HepG2 (cell line): ENCODE results near the gene TRAK1. TPM values are rescaled to one million over a fixed set of nuclear protein-coding genes. Genes with fewer than 3 reads are reported as not detected.

Source experiments
- ATAC-seq: fragments of 200-7000 bp; cut with Tn5 transposase; 3 replicates; pipeline ENCODE4 v1.9.1; 2020; ENCODE audit warnings: mild to moderate bottlenecking, moderate library complexity
- BruUV-seq: library from RNA; stranded (reverse); fragments of 400-500 nt; replicated peaks from 2 replicates; lab custom pipeline; 2021; lab: Mats Ljungman, UMichigan
- CTCF ChIA-PET: fragments of 300-600 bp; formaldehyde crosslinking; extraction: SDS; loops from one replicate; lab custom pipeline; 2021; ENCODE audit warnings: low total read pairs, inconsistent platforms, low intra/inter-chr PET ratio; lab: Yijun Ruan, JAX
- POLR2A ChIA-PET: fragments of 350-600 bp; sonication (Branson Sonifier 250); formaldehyde crosslinking; loops from one replicate; lab custom pipeline; 2020; ENCODE audit warnings: antibody characterized with exemption, inconsistent platforms; lab: Yijun Ruan, JAX
- DNase-seq: peaks from one replicate; pipeline ENCODE4 v3.0.0-alpha.2; 2015; ENCODE audit warnings: low spot score
- FAIRE-seq: peaks from 3 replicates; lab custom pipeline; 2011; peaks lifted over from hg19 to GRCh38; lab: Jason Lieb, UNC
- H2AFZ ChIP-seq: one replicate; pipeline ENCODE4 v1.6.1; 2011; ENCODE audit warnings: low read length, inconsistent platforms
- H3K27ac ChIP-seq: fragments of 300-600 bp; 3 replicates; pipeline ENCODE4 v1.8.0; 2011; ENCODE audit warnings: mixed run types, mild to moderate bottlenecking, mixed read lengths, low read length, inconsistent platforms; ENCODE audit not compliant: insufficient read depth; ENCODE audit errors: extremely low read length
- H3K27me3 ChIP-seq, 2 experiments: fragments of 200-600 bp in 1 of 2; 2 replicates in 1 of 2; 3 replicates in 1 of 2; pipeline versions ENCODE4 v1.6.0 to v1.8.0; 2011; ENCODE audit warnings: low read length in 2 of 2, mild to moderate bottlenecking in 2 of 2, moderate library complexity in 2 of 2, inconsistent platforms in 1 of 2; ENCODE audit not compliant: insufficient read depth in 2 of 2, control insufficient read depth in 1 of 2
- H3K36me3 ChIP-seq, 2 experiments: fragments of 200-600 bp in 1 of 2; replicated peaks in 1 of 2; 2 replicates in 1 of 2; 3 replicates in 1 of 2; pipeline versions ENCODE4 v1.5.1 to v1.8.0; 2011; ENCODE audit warnings: low read length in 2 of 2, inconsistent platforms in 1 of 2; ENCODE audit not compliant: insufficient read depth in 2 of 2, control insufficient read depth in 1 of 2
- H3K4me1 ChIP-seq: 2 replicates; pipeline ENCODE4 v1.5.1; 2012; ENCODE audit warnings: low read length, inconsistent platforms; ENCODE audit not compliant: insufficient read depth
- H3K4me2 ChIP-seq: 2 replicates; pipeline ENCODE4 v1.6.0; 2011; ENCODE audit warnings: low read depth, low read length, inconsistent platforms
- H3K4me3 ChIP-seq, 3 experiments: fragments of 200-600 bp in 1 of 3; sonication (generic), shearing (Covaris generic) in 1 of 3; replicated peaks in 1 of 3; 2 replicates each; pipeline ENCODE4 v1.5.1; 2011 to 2016; ENCODE audit warnings: low read length in 3 of 3, inconsistent platforms in 2 of 3, low read depth in 2 of 3, mild to moderate bottlenecking in 2 of 3, control low read depth in 1 of 3, mixed read lengths in 1 of 3; ENCODE audit not compliant: insufficient read depth in 1 of 3
- H3K79me2 ChIP-seq: one replicate; pipeline ENCODE4 v1.6.1; 2011; ENCODE audit warnings: low read length, inconsistent platforms; ENCODE audit not compliant: insufficient read depth
- H3K9ac ChIP-seq: 2 replicates; pipeline ENCODE4 v1.6.0; 2011; ENCODE audit warnings: mild to moderate bottlenecking, low read depth, low read length, inconsistent platforms; ENCODE audit not compliant: insufficient read depth
- H3K9me3 ChIP-seq: 2 replicates; pipeline ENCODE4 v1.5.1; 2012; ENCODE audit warnings: mild to moderate bottlenecking, low read length
- H4K20me1 ChIP-seq: 2 replicates; pipeline ENCODE4 v1.6.0; 2011; ENCODE audit warnings: inconsistent platforms, mild to moderate bottlenecking, low read length, moderate library complexity; ENCODE audit not compliant: insufficient read depth
- ATF3 ChIP-seq: sonication (generic); formaldehyde crosslinking; IDR thresholded peaks from 2 replicates; pipeline ENCODE4 v1.4.0; 2020; ENCODE audit warnings: missing genetic modification reagents
- E2F2 ChIP-seq: sonication (generic); formaldehyde crosslinking; IDR thresholded peaks from 2 replicates; pipeline ENCODE4 v1.4.0; 2020; ENCODE audit warnings: missing genetic modification reagents, borderline replicate concordance
- HOXA7 ChIP-seq: sonication (generic); formaldehyde crosslinking; IDR thresholded peaks from 2 replicates; pipeline ENCODE4 v1.8.1; 2022; ENCODE audit warnings: mild to moderate bottlenecking, missing genetic modification reagents, moderate library complexity
- NR1H2 ChIP-seq: sonication (generic); formaldehyde crosslinking; IDR thresholded peaks from 2 replicates; pipeline ENCODE4 v1.8.1; 2022; ENCODE audit warnings: low read depth, missing genetic modification reagents, borderline replicate concordance
- NR2F1 ChIP-seq, 2 experiments: fragments of 450-650 bp in 1 of 2; formaldehyde crosslinking in 1 of 2; IDR thresholded peaks; 2 replicates each; pipeline versions ENCODE4 v1.5.0 to v1.6.1; 2016 to 2020; ENCODE audit warnings: mild to moderate bottlenecking in 1 of 2, missing compliant biosample characterization in 1 of 2, missing genetic modification reagents in 1 of 2, moderate library complexity in 1 of 2
- REPIN1 ChIP-seq: sonication (generic); formaldehyde crosslinking; IDR thresholded peaks from 2 replicates; pipeline ENCODE4 v1.8.0; 2022; ENCODE audit warnings: missing genetic modification reagents, low read depth, mild to moderate bottlenecking, borderline replicate concordance
- STAT6 ChIP-seq: sonication (generic); formaldehyde crosslinking; IDR thresholded peaks from 2 replicates; pipeline ENCODE4 v1.4.0; 2020; ENCODE audit warnings: missing genetic modification reagents, mild to moderate bottlenecking, borderline replicate concordance
- TAF15 ChIP-seq: fragments of 200-400 bp; formaldehyde crosslinking; IDR thresholded peaks from one replicate; pipeline ENCODE4 v1.6.1; 2018; ENCODE audit warnings: mild to moderate bottlenecking, low read depth, low read length; ENCODE audit not compliant: poor library complexity, severe bottlenecking
- ZBTB25 ChIP-seq: IDR thresholded peaks from 2 replicates; pipeline ENCODE4 v1.6.1; 2018; ENCODE audit warnings: missing genetic modification reagents
- ZNF180 ChIP-seq: sonication (generic); formaldehyde crosslinking; IDR thresholded peaks from 2 replicates; pipeline ENCODE4 v1.4.0; 2020; ENCODE audit warnings: low read depth, missing genetic modification reagents, borderline replicate concordance
- ZNF20 ChIP-seq: sonication (generic); formaldehyde crosslinking; IDR thresholded peaks from 2 replicates; pipeline ENCODE4 v1.4.0; 2020; ENCODE audit warnings: mild to moderate bottlenecking, moderate library complexity, missing genetic modification reagents
- ZNF550 ChIP-seq: sonication (generic); formaldehyde crosslinking; IDR thresholded peaks from 2 replicates; pipeline ENCODE4 v1.4.0; 2020; ENCODE audit warnings: mild to moderate bottlenecking, missing genetic modification reagents, borderline replicate concordance
- ZNF572 ChIP-seq: sonication (generic); formaldehyde crosslinking; IDR thresholded peaks from 2 replicates; pipeline ENCODE4 v1.5.1; 2020; ENCODE audit warnings: mild to moderate bottlenecking, missing genetic modification reagents
- ZNF878 ChIP-seq: sonication (generic); formaldehyde crosslinking; IDR thresholded peaks from 2 replicates; pipeline ENCODE4 v1.8.1; 2023; ENCODE audit warnings: mild to moderate bottlenecking, missing genetic modification reagents, moderate library complexity
- ZSCAN20 ChIP-seq: sonication (generic); formaldehyde crosslinking; IDR thresholded peaks from 2 replicates; pipeline ENCODE4 v1.4.0; 2020; ENCODE audit warnings: missing genetic modification reagents, mild to moderate bottlenecking, borderline replicate concordance
- ZSCAN9 ChIP-seq: IDR thresholded peaks from 2 replicates; pipeline ENCODE4 v1.6.1; 2016; ENCODE audit warnings: borderline replicate concordance
- in situ Hi-C: cut with HindIII; loops from 2 replicates; pipeline ENCODE4 v1.10.0; 2017; ENCODE audit warnings: low pct_unique_long_range_greater_than_20kb; ENCODE audit not compliant: extremely low pct_ligation_motif_present
- intact Hi-C: fragments of 100-400 bp; cut with micrococcal nuclease; formaldehyde crosslinking; loops from one replicate; pipeline ENCODE4 v1.10.0; 2022; ENCODE audit not compliant: unreplicated experiment
- polyA plus RNA-seq, 8 experiments: library from polyadenylated mRNA; depleted of rRNA in 3 of 8; stranded (reverse) in 7 of 8; unstranded in 1 of 8; fragments of >200 nt; fragmentation: Illumina TruSeq in 4 of 8; extraction: Trizol in 4 of 8; gene quantifications; 2 replicates each; pipeline versions ENCODE4 v1.2.1 to v1.2.3, GENCODE V29; 2011 to 2016; ENCODE audit warnings: low read depth in 4 of 8, missing spikeins in 1 of 8, mixed read lengths in 1 of 8; ENCODE audit not compliant: insufficient read depth in 1 of 8
- total RNA-seq, 5 experiments: library from RNA; depleted of rRNA; stranded (reverse); fragments of >200 nt; fragmentation: Illumina TruSeq; extraction: Trizol; gene quantifications; 2 replicates each; pipeline ENCODE4 v1.2.3, GENCODE V29; 2016; ENCODE audit warnings: low read depth in 1 of 5

The TRAK1 gene
- total and polyA plus RNA-seq, 2 of the 13 experiments (the other 11 are each of a cell fraction or from before 2014, with no cell fraction given) = 20.5 to 46.6 TPM

GRCh38 chr3:42271786-42272185 lies 180.6 kb downstream of the TRAK1 start:
- no peak overlapping the region for H3K9ac ChIP-seq
- FAIRE-seq = no peak
- H2AFZ ChIP-seq = no peak overlapping the region
- intact Hi-C loops (no loop called here), in situ Hi-C loops (no loop called here)
- H3K9me3 ChIP-seq = no peaks in the 10 kb centered on the region
- BruUV-seq = no TSS peak
- H3K4me2 ChIP-seq = no peak overlapping the region
- ATAC-seq = no peak
- no peak for DNase-seq
- H3K27me3 ChIP-seq = peaks cover 5 to 14% of the 10 kb centered on the region in 2 experiments; a peak in 3 of 5 replicates
- H3K4me1 ChIP-seq = no peaks in the 10 kb centered on the region
- no peaks in the 10 kb centered on the region for H3K36me3 ChIP-seq
- TF ChIP-seq ZSCAN20 (CRISPR knock-in tag) = no peak
- no peak for TF ChIP-seq ZNF550 (CRISPR knock-in tag)
- TF ChIP-seq REPIN1 = no peak
- no peak for TF ChIP-seq TAF15
- TF ChIP-seq ZNF20 (CRISPR knock-in tag) = no peak
- no peak for TF ChIP-seq ZSCAN9 (CRISPR knock-in tag)
- no peak for TF ChIP-seq HOXA7 (CRISPR knock-in tag)
- no peak for TF ChIP-seq ATF3 (CRISPR knock-in tag)
- TF ChIP-seq NR2F1 (CRISPR knock-in tag; IDR thresholded peaks at IDR 0.05) = no peak
- TF ChIP-seq E2F2 (CRISPR knock-in tag) = no peak
- TF ChIP-seq ZNF878 = no peak
- no peak for TF ChIP-seq ZNF180 (CRISPR knock-in tag)
- no peak for TF ChIP-seq STAT6 (CRISPR knock-in tag)
- TF ChIP-seq NR1H2 (CRISPR knock-in tag) = no peak
- TF ChIP-seq ZBTB25 (CRISPR knock-in tag) = no peak
- no peak for TF ChIP-seq ZNF572 (CRISPR knock-in tag)
- TF ChIP-seq, all 625 proteins: peak for 0
- no peak overlapping the region for H3K27ac ChIP-seq
- CTCF ChIA-PET = no interaction called here
- POLR2A ChIA-PET = no interaction called here
- H3K4me3 ChIP-seq = no peak overlapping the region
- no peaks in the 10 kb centered on the region for H4K20me1 ChIP-seq
- H3K79me2 ChIP-seq = no peaks in the 10 kb centered on the region
